Nephron (organoid): ENCODE data around the gene C10orf71.

Experiments
- H3K27ac Mint-ChIP-seq, 3 experiments: 2 replicates each; pipeline ENCODE4 v1.8.0; 2020; ENCODE audit warnings: mixed read lengths in 3 of 3, mild to moderate bottlenecking in 2 of 3, moderate library complexity in 1 of 3
- H3K27me3 Mint-ChIP-seq: 2 replicates; pipeline ENCODE4 v1.8.0; 2021; ENCODE audit warnings: low read depth, mild to moderate bottlenecking, moderate library complexity, mixed read lengths
- H3K36me3 Mint-ChIP-seq: 2 replicates; pipeline ENCODE4 v1.8.0; 2020; ENCODE audit warnings: low read depth, mixed read lengths
- H3K4me1 Mint-ChIP-seq: 2 replicates; pipeline ENCODE4 v1.8.0; 2020; ENCODE audit warnings: mixed read lengths
- H3K4me3 Mint-ChIP-seq, 3 experiments: 2 replicates each; pipeline ENCODE4 v1.8.0; 2020; ENCODE audit warnings: mild to moderate bottlenecking in 3 of 3, mixed read lengths in 3 of 3, moderate library complexity in 2 of 3
- H3K9me3 Mint-ChIP-seq: 2 replicates; pipeline ENCODE4 v1.8.0; 2020; ENCODE audit warnings: mixed read lengths
- TF ChIP-seq, protein P1 (sequence below), 3 experiments: fragments of 200-600 bp; sonication (generic); IDR thresholded peaks; one replicate each; pipeline ENCODE4 v1.5.0; 2021; ENCODE audit warnings: antibody characterized with exemption in 3 of 3; ENCODE audit not compliant: unreplicated experiment in 3 of 3

The C10orf71 gene

DNA sequence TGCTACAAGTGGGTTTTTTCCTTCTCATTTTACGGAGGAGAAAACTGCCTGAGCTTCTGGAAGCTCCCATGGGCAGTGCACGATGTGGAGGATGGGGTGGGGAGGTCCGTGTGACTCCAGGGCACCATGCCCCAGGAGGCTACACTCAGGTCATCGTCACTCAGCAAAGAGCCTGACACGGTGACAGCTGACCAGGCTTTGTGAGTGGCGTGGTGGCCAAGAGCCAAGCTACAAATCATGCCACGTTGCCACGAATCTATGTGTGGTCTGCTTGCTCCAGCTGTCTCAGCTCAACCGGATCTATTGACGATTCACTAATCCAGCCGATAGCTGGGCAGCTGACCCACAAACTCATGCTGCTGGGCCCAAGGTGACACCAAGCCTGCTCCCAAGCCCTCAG lies 27.6 kb upstream of the C10orf71 start:
- Mint-ChIP-seq H3K36me3 (no peaks in the 10 kb centered on the region), H3K9me3 (peaks cover 12% of the 10 kb centered on the region), H3K4me3 (no peak overlapping the region), H3K27ac (no peak overlapping the region), H3K27me3 (peaks cover 7% of the 10 kb centered on the region), H3K4me1 (peaks cover 18% of the 10 kb centered on the region)
- TF ChIP-seq, protein P1, sequence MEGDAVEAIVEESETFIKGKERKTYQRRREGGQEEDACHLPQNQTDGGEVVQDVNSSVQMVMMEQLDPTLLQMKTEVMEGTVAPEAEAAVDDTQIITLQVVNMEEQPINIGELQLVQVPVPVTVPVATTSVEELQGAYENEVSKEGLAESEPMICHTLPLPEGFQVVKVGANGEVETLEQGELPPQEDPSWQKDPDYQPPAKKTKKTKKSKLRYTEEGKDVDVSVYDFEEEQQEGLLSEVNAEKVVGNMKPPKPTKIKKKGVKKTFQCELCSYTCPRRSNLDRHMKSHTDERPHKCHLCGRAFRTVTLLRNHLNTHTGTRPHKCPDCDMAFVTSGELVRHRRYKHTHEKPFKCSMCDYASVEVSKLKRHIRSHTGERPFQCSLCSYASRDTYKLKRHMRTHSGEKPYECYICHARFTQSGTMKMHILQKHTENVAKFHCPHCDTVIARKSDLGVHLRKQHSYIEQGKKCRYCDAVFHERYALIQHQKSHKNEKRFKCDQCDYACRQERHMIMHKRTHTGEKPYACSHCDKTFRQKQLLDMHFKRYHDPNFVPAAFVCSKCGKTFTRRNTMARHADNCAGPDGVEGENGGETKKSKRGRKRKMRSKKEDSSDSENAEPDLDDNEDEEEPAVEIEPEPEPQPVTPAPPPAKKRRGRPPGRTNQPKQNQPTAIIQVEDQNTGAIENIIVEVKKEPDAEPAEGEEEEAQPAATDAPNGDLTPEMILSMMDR (IDR thresholded peaks at IDR 0.05; ENCODE audit: unreplicated experiment in 3 of 3): no peak

DNA sequence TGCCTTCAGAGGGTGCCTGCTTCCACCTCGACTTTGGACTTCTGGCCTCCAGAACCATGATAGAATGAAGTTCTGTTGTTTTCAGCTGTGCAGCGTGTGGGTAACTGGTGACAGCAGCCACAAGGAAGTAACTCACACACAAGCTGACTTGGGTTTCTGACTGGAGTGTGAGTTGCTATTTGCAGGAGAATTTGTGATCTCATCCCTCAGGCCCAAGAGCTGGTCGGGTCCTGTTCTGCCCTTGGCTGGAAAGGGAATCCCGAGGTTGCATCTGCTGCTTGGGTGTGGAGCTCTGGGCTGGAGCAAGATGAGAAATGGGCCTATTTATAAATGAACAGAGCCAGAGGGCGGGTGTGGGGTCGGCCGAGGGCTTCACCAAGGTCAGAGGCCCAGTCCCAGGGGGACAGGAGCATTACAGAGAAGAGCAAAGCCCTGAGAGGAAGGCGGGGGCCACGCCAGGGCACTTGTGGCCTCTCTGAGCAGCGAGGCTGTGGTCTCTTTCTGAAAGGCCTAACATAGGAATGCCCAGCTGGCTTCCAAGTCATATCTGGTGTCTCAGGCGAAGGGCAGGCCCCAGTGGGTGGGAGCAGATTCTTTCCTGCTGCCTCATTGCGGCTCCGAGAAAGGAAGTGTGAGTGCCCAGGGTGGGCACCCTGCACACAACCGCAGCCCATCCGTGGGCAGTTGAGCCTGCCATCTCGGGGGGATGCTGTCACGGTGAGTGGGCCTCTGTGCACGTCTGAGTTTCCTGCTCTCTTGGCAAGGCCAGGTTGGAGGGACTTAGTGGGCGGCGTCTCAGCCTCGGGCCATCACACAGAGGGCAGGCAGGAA lies 26.5 kb upstream of the C10orf71 start:
- Mint-ChIP-seq H3K9me3 (peaks cover 7% of the 10 kb centered on the region), H3K4me3 (no peak overlapping the region), H3K27ac (no peak overlapping the region), H3K4me1 (peaks cover 18% of the 10 kb centered on the region), H3K36me3 (no peaks in the 10 kb centered on the region), H3K27me3 (peaks cover 7% of the 10 kb centered on the region)
- TF ChIP-seq, protein P1 (IDR thresholded peaks at IDR 0.05; ENCODE audit: unreplicated experiment in 3 of 3): no peak

GRCh38 chr10:49273082-49273465 lies 25.9 kb upstream of the C10orf71 start:
- Mint-ChIP-seq H3K9me3 (peaks cover 2% of the 10 kb centered on the region), H3K4me1 (peaks cover 18% of the 10 kb centered on the region), H3K4me3 (no peak overlapping the region), H3K27ac (no peak overlapping the region), H3K36me3 (no peaks in the 10 kb centered on the region), H3K27me3 (peaks cover 13% of the 10 kb centered on the region)
- TF ChIP-seq, protein P1 (IDR thresholded peaks at IDR 0.05; ENCODE audit: unreplicated experiment in 3 of 3): no peak

DNA sequence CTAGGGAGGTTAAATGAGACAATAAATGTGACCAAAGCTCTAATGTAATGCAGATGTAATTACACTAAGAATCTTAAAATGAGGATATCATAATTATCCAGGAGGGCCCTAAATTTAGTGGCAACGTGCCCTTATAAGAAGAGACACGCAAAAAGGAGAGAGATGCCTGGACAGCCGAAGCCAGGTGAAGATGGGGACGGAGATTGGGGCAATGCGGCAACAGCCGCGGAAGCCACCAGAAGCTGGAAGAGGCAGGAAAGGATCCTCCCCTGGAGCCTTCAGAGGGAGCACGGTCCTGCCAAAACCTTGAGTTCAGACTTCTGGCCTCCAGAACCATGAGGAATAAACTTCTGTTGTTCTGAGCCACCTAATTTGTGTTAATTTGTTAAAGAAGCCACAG lies 25.3 kb upstream of the C10orf71 start:
- TF ChIP-seq, protein P1 (IDR thresholded peaks at IDR 0.05; ENCODE audit: unreplicated experiment in 3 of 3): no peak
- no peaks in the 10 kb centered on the region for H3K36me3 Mint-ChIP-seq
- H3K4me3 Mint-ChIP-seq: no peak overlapping the region
- H3K9me3 Mint-ChIP-seq: peaks cover 2% of the 10 kb centered on the region
- no peak overlapping the region for H3K27ac Mint-ChIP-seq
- H3K27me3 Mint-ChIP-seq: peaks cover 13% of the 10 kb centered on the region
- H3K4me1 Mint-ChIP-seq: peaks cover 18% of the 10 kb centered on the region

GRCh38 chr10:49274886-49275285 lies 24.1 kb upstream of the C10orf71 start:
- Mint-ChIP-seq H3K27me3 (peaks cover 20% of the 10 kb centered on the region), H3K4me3 (no peak overlapping the region), H3K27ac (no peak overlapping the region), H3K36me3 (no peaks in the 10 kb centered on the region), H3K9me3 (peaks cover 2% of the 10 kb centered on the region), H3K4me1 (peaks cover 18% of the 10 kb centered on the region)
- TF ChIP-seq, protein P1 (IDR thresholded peaks at IDR 0.05; ENCODE audit: unreplicated experiment in 3 of 3): no peak

GRCh38 chr10:49275896-49276295 lies 23.1 kb upstream of the C10orf71 start:
- Mint-ChIP-seq H3K4me1 (peaks cover 14% of the 10 kb centered on the region), H3K4me3 (no peak overlapping the region)

More at GRCh38 chr10:49275896-49276295, 23.1 kb upstream of the C10orf71 start:
- Mint-ChIP-seq H3K27me3 (peaks cover 20% of the 10 kb centered on the region), H3K36me3 (no peaks in the 10 kb centered on the region), H3K9me3 (no peaks in the 10 kb centered on the region), H3K27ac (no peak overlapping the region)
- TF ChIP-seq, protein P1 (IDR thresholded peaks at IDR 0.05; ENCODE audit: unreplicated experiment in 3 of 3): no peak
